ENCODE data around the gene PTPN3.

The PTPN3 gene

GRCh38 chr9:109411069-109411761, 86.9 kb downstream of the PTPN3 start:
- peak; percentile 34 for DNase-seq (ENCODE audit: low read depth)
- TF ChIP-seq CTCF (conservative IDR thresholded peaks at IDR 0.05; ENCODE audit: low read depth, low read length) = no peak
- H3K4me3 ChIP-seq (ENCODE audit: low read depth, low read length) = no peak overlapping the region

GRCh38 chr9:109409773-109410397, 88.2 kb downstream of the PTPN3 start:
- no peak overlapping the region for H3K4me3 ChIP-seq (ENCODE audit: low read depth, low read length)
- TF ChIP-seq CTCF (conservative IDR thresholded peaks at IDR 0.05; ENCODE audit: low read depth, low read length) = peak; percentile 21
- DNase-seq (ENCODE audit: low read depth) = no peak

- TF ChIP-seq CTCF (conservative IDR thresholded peaks at IDR 0.05; ENCODE audit: low read depth, low read length) = no peak
- DNase-seq (ENCODE audit: low read depth) = no peak
Measured at GRCh38 chr9:109408759-109409462, 89.2 kb downstream of the PTPN3 start.

GRCh38 chr9:109403766-109404320, 94.3 kb downstream of the PTPN3 start:
- no peak overlapping the region for H3K4me3 ChIP-seq (ENCODE audit: low read depth, low read length)
- no peak for TF ChIP-seq CTCF (conservative IDR thresholded peaks at IDR 0.05; ENCODE audit: low read depth, low read length)
- DNase-seq (ENCODE audit: low read depth) = no peak

More at GRCh38 chr9:109408759-109409462, 89.2 kb downstream of the PTPN3 start:
- H3K4me3 ChIP-seq (ENCODE audit: low read depth, low read length) = no peak overlapping the region

GRCh38 chr9:109403116-109403515, 95.0 kb downstream of the PTPN3 start:
- TF ChIP-seq CTCF (conservative IDR thresholded peaks at IDR 0.05; ENCODE audit: low read depth, low read length) = no peak
- H3K4me3 ChIP-seq (ENCODE audit: low read depth, low read length) = no peak overlapping the region
- peak; percentile 28 for DNase-seq (ENCODE audit: low read depth)

- no peak overlapping the region for H3K4me3 ChIP-seq (ENCODE audit: low read depth, low read length)
- no peak for DNase-seq (ENCODE audit: low read depth)
- no peak for TF ChIP-seq CTCF (conservative IDR thresholded peaks at IDR 0.05; ENCODE audit: low read depth, low read length)
Measured at GRCh38 chr9:109401990-109402318, 96.2 kb downstream of the PTPN3 start.

Data from choroid plexus epithelial cell (primary cell).